Vagina (tissue), 2 donors: ENCODE results near the gene COL5A1.

Source experiments
- POLR2A ChIP-seq, 2 donors: fragments of 450-650 bp; IDR thresholded peaks; one replicate each; pipeline ENCODE4 v1.6.1; 2017; ENCODE audit warnings: antibody characterized with exemption in 2 of 2, mild to moderate bottlenecking in 2 of 2, moderate library complexity in 2 of 2
- TF ChIP-seq, protein P1 (sequence below), 3 experiments: fragments of 450-650 bp in 2 of 3; fragments of 200-600 bp in 1 of 3; sonication (generic) in 1 of 3; IDR thresholded peaks; one replicate each; pipeline ENCODE4 v1.5.1; 2017 to 2019; ENCODE audit warnings: antibody characterized with exemption in 3 of 3, mild to moderate bottlenecking in 2 of 3, moderate library complexity in 2 of 3

DNA sequence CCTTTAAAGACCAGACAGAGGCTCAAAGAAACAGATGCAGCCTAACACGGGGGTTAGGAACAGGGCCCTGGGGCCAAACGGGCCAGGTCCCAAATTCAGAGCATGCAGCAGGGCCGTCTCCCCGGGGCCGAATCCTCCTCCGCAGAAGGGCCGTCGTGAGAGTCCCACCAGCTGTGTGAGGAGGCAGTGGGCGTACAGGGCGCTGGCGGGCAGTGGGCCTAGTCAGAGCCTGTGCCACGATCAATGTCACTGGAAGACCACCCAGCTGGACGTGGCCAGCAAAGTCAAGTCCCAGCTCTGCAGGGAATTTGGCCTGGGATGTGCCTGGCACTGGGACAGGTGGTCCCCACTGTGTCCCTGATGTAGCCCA is 223.2 kb downstream of the COL5A1 start:
- TF ChIP-seq, protein P1, sequence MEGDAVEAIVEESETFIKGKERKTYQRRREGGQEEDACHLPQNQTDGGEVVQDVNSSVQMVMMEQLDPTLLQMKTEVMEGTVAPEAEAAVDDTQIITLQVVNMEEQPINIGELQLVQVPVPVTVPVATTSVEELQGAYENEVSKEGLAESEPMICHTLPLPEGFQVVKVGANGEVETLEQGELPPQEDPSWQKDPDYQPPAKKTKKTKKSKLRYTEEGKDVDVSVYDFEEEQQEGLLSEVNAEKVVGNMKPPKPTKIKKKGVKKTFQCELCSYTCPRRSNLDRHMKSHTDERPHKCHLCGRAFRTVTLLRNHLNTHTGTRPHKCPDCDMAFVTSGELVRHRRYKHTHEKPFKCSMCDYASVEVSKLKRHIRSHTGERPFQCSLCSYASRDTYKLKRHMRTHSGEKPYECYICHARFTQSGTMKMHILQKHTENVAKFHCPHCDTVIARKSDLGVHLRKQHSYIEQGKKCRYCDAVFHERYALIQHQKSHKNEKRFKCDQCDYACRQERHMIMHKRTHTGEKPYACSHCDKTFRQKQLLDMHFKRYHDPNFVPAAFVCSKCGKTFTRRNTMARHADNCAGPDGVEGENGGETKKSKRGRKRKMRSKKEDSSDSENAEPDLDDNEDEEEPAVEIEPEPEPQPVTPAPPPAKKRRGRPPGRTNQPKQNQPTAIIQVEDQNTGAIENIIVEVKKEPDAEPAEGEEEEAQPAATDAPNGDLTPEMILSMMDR (IDR thresholded peaks at IDR 0.05) = no peak
- no peak for TF ChIP-seq POLR2A (IDR thresholded peaks at IDR 0.05)
